Dedifferentiated amniotic fluid mesenchymal stem cell (primary cell): Measurements from ENCODE around the gene ING4.

ENCODE experiments used
- DNase-seq: peaks from one replicate; pipeline ENCODE4 v3.0.0-alpha.2; 2016; ENCODE audit errors: extremely low spot score

ING4 gene

GRCh38 chr12:6635856-6636531 lies 26.9 kb downstream of the ING4 start, which contains the start of gene LPAR5:
LPAR5 (minus strand) TSS chr12:6635959; CDS start chr12:6621248, 14,711 bp downstream.
- DNase-seq = no peak

GRCh38 chr12:6635375-6635855 lies 27.5 kb downstream of the ING4 start:
- no peak for DNase-seq

GRCh38 chr12:6632026-6632983 lies 30.6 kb downstream of the ING4 start:
- DNase-seq = no peak

GRCh38 chr12:6631549-6631961 lies 31.4 kb downstream of the ING4 start:
- DNase-seq = no peak

GRCh38 chr12:6630736-6631135 lies 32.2 kb downstream of the ING4 start:
- no peak for DNase-seq

GRCh38 chr12:6627616-6628015 lies 35.3 kb downstream of the ING4 start:
- no peak for DNase-seq

GRCh38 chr12:6626654-6627283 lies 36.1 kb downstream of the ING4 start:
- no peak for DNase-seq

GRCh38 chr12:6620885-6621274 lies 42.0 kb downstream of the ING4 start:
- DNase-seq = no peak

- no peak for DNase-seq
These were observed 42.6 kb downstream of the ING4 start for GRCh38 chr12:6620137-6620884.

GRCh38 chr12:6618483-6619225 lies 44.3 kb downstream of the ING4 start:
- DNase-seq = no peak

GRCh38 chr12:6615802-6616201 lies 47.1 kb downstream of the ING4 start:
- no peak for DNase-seq

GRCh38 chr12:6614513-6615172 lies 48.3 kb downstream of the ING4 start:
- DNase-seq = no peak

GRCh38 chr12:6613776-6614512 lies 49.0 kb downstream of the ING4 start:
- DNase-seq = peak; percentile 94

GRCh38 chr12:6613015-6613775 lies 49.7 kb downstream of the ING4 start:
- no peak for DNase-seq

GRCh38 chr12:6612652-6613014 lies 50.3 kb downstream of the ING4 start:
- DNase-seq = no peak

- no peak for DNase-seq
These were observed 50.7 kb downstream of the ING4 start for GRCh38 chr12:6612247-6612646.

GRCh38 chr12:6608592-6609281 lies 54.2 kb downstream of the ING4 start:
- DNase-seq = no peak
